Measurements from ENCODE around the gene GRK5. TPM values are rescaled to one million over a fixed set of nuclear protein-coding genes. Genes with fewer than 3 reads are reported as not detected.

The GRK5 gene
- total RNA-seq, 1 donor from 2014 or later: 52.8 TPM

DNA sequence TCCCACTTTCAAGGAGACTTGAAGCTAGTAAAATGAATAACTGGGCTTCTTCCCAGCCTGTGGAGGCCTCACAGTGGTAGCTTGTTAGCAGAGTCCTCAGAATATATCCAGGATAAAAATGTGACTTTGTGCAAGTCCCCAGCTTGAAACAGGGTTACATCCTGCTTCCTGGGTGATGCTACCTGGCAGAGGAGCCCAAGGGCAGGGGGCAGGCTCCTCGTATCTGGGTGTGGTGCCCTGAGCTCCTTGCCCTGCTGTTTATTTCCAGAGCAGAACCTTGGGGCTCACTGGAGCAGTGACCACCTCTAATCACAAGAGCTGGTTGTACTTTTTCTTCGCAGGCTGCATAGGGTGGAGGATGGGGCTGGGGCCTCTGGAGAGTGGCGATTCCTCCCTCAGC is 94.8 kb downstream of the GRK5 start:
- H3K4me3 ChIP-seq: no peak overlapping the region
- H3K9me3 ChIP-seq (replicated peaks): peaks cover 9% of the 10 kb centered on the region
- no peak for DNase-seq
- intact Hi-C loops (cut with micrococcal nuclease): no loop called here
- H3K27ac ChIP-seq (replicated peaks): peak overlapping the region; percentile 68
- no peaks in the 10 kb centered on the region for H3K27me3 ChIP-seq (ENCODE audit: low read depth)
- peaks cover 98% of the 10 kb centered on the region for H3K4me1 ChIP-seq
- peaks cover 7% of the 10 kb centered on the region for H3K36me3 ChIP-seq
- TF ChIP-seq, protein P1, sequence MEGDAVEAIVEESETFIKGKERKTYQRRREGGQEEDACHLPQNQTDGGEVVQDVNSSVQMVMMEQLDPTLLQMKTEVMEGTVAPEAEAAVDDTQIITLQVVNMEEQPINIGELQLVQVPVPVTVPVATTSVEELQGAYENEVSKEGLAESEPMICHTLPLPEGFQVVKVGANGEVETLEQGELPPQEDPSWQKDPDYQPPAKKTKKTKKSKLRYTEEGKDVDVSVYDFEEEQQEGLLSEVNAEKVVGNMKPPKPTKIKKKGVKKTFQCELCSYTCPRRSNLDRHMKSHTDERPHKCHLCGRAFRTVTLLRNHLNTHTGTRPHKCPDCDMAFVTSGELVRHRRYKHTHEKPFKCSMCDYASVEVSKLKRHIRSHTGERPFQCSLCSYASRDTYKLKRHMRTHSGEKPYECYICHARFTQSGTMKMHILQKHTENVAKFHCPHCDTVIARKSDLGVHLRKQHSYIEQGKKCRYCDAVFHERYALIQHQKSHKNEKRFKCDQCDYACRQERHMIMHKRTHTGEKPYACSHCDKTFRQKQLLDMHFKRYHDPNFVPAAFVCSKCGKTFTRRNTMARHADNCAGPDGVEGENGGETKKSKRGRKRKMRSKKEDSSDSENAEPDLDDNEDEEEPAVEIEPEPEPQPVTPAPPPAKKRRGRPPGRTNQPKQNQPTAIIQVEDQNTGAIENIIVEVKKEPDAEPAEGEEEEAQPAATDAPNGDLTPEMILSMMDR (IDR thresholded peaks at IDR 0.05; ENCODE audit: borderline replicate concordance): no peak

DNA sequence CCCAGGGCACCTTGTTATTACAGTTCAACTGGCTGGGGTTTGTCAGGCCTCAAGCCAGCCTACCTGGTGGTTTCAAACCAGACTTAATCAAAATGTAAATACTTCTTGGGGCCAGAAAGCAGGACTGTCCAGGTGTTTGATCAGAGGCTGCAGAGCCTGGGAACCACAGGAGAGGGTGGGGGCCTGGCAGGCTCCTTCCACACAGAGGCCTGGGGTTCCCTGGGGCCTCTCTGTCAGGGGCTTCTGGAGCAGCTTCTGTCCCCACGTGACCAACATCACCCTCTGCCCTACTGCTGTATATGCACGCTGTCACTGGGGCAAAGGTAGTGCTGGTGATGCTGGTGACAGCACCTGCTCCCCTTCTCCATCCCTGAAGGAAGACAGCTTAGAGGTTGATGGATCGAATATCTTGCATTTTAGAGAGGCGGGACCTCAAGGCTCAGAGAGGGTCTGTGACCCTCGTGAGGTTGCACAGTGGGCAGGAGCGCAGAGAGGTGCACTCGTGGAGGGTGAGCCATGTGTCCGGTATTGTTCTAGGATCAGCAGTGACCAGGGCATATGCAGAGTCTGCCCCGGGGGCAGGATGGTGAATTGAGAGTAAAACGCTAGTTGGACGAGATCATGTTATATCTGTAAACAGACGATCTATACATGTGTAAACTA is 95.4 kb downstream of the GRK5 start:
- Histone ChIP-seq H3K27ac (replicated peaks) (peak overlapping the region; percentile 68), H3K4me1 (peaks cover 98% of the 10 kb centered on the region), H3K9me3 (replicated peaks) (peaks cover 4% of the 10 kb centered on the region), H3K27me3 (ENCODE audit: low read depth) (no peaks in the 10 kb centered on the region), H3K4me3 (no peak overlapping the region), H3K36me3 (peaks cover 4% of the 10 kb centered on the region)
- DNase-seq: no peak
- intact Hi-C loops (cut with micrococcal nuclease): no loop called here
- TF ChIP-seq, protein P1 (IDR thresholded peaks at IDR 0.05; ENCODE audit: borderline replicate concordance): no peak

DNA sequence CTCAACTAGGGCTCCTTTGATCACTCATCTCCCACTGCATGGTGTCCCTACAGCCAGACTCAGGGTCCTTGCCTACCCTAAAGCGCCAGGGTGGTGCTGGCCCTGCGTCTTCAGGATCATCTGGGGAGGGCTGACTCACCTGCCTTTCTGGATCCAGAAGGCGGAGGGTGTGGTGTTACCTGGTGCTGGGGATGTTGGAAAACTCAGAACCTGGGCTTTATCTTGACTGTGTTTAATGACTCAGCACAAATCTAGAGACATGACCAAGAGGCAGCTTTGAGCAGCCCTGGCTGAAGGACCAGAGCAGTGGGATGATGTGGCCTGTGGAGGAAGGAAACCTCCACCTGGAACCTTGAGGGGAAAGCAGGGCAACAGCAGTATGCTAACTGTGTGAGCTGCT is 96.5 kb downstream of the GRK5 start:
- Histone ChIP-seq H3K27me3 (ENCODE audit: low read depth) (no peaks in the 10 kb centered on the region), H3K36me3 (no peaks in the 10 kb centered on the region), H3K4me1 (peaks cover 98% of the 10 kb centered on the region), H3K9me3 (replicated peaks) (no peaks in the 10 kb centered on the region), H3K27ac (replicated peaks) (no peak overlapping the region), H3K4me3 (no peak overlapping the region)
- TF ChIP-seq, protein P1 (IDR thresholded peaks at IDR 0.05; ENCODE audit: borderline replicate concordance): no peak
- DNase-seq: no peak
- intact Hi-C loops (cut with micrococcal nuclease): no loop called here

DNA sequence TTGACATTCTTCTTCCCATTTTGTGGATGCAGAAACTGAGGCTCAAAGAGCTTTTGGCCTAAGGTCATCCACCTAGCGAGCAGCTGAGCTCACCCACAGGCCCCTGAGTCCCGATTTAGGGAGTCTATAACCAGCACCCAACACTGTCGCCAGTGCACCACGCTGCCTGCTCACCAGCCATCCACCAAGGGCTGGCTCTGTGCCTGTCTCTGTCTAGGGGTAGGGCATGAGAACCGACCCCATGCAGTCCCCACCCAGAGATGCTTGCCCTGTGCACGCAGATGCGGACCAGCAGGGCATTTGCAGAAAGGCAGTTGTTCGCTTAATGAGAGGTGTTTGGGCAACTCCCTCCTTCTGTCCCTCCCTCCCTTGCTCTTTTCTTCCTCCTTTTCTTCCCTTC is 97.2 kb downstream of the GRK5 start:
- intact Hi-C loops (cut with micrococcal nuclease): no loop called here
- peak overlapping the region; percentile 70 for H3K27ac ChIP-seq (replicated peaks)
- no peaks in the 10 kb centered on the region for H3K27me3 ChIP-seq (ENCODE audit: low read depth)
- no peaks in the 10 kb centered on the region for H3K36me3 ChIP-seq
- peaks cover 98% of the 10 kb centered on the region for H3K4me1 ChIP-seq
- TF ChIP-seq, protein P1 (IDR thresholded peaks at IDR 0.05; ENCODE audit: borderline replicate concordance): no peak
- DNase-seq: no peak
- H3K4me3 ChIP-seq: no peak overlapping the region
- no peaks in the 10 kb centered on the region for H3K9me3 ChIP-seq (replicated peaks)

DNA sequence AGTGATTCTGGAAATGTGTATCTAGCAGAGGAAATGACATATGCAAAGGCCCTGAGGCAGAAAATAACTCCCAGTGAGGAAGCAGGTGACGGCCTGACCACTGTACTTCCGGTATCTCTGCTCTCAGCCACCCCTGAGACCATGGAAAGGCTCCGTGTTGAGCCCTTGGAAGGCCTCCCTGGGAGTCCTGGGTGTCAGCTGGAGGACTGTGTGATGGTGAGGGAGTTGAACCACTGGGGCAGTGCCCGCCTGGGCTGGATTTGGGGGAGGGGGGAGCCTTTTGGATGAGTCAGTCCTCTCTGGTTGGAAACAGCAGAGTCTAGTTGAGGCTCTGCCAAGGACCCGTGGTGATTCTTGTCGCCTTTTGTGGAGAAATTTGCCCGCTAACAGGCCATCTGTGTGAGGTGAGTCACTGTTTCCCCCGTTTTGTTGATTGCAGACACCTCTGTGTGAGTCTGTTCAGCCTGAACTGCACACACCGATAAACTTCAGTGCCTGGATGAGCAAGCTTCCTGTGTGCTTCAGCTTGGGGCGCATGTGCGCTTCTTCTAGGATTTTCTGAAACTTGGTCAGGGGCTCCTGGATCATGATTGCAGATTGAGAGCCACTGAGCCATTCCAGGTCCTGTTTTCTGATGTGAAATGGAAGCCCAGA is 98.6 kb downstream of the GRK5 start:
- no peaks in the 10 kb centered on the region for H3K9me3 ChIP-seq (replicated peaks)
- peak overlapping the region; percentile 70 for H3K27ac ChIP-seq (replicated peaks)
- intact Hi-C loops (cut with micrococcal nuclease): no loop called here
- no peaks in the 10 kb centered on the region for H3K36me3 ChIP-seq
- no peak overlapping the region for H3K4me3 ChIP-seq
- peaks cover 96% of the 10 kb centered on the region for H3K4me1 ChIP-seq
- no peak for DNase-seq
- TF ChIP-seq, protein P1 (IDR thresholded peaks at IDR 0.05; ENCODE audit: borderline replicate concordance): no peak
- H3K27me3 ChIP-seq (ENCODE audit: low read depth): no peaks in the 10 kb centered on the region

Data from left ventricle myocardium inferior (tissue), 1 donor.